ENCODE data around the gene CBLC. TPM values are rescaled to one million over a fixed set of nuclear protein-coding genes. Genes with fewer than 3 reads are reported as not detected.
"Not testable (repeated sequence)": the region's sequence is repeated elsewhere in the genome, so short reads cannot be mapped to it uniquely, and the experiment has no call there.

CBLC gene
- total RNA-seq, 1 donor from 2014 or later, result not detected

DNA sequence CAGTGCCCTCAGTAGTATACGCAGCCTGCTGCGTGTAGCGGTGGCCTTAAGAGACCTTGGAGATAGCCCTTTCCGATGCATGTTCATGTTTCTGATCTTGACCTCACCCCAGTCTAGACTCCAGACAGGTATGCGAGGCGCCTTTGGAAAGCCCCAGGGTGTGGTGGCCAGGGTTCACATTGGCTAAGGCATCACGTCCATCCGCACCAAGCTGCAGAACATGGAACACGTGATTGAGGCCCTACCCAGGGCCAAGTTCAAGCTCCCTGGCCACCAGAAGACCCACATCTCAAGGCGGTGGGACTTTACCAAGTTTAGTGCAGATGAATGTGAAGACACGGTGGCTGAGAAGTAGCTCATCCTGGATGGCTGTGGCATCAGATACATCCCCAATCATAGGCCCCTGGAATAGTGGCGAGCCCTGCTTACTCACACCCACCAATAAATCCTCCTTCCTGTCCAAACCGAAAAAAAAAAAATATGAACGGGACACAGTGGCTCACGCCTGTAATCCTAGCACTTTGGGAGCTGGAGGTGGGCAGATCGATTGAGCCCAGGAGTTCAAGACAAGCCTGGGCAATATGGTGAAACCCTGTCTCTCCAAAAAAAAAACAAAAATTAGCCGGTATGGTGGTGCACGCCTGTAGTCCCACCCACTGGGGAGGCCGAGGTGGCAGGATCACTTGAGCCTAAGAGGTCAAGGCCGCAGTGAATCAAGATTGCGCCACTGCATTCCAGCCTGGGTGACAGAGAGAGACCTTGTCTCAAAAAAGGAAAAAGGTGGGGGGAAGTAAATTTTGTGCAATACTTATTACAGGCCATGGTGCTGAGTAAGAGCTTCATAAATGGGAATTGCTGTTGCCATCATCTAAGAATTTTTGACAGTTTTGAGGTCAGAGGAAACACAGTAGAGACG is 12.4 kb upstream of the CBLC start:
- Mint-ChIP-seq H3K4me1 (ENCODE audit: unreplicated experiment) (peaks cover 3% of the 10 kb centered on the region), H3K9me3 (ENCODE audit: unreplicated experiment) (no peaks in the 10 kb centered on the region), H3K27ac (ENCODE audit: unreplicated experiment) (no peak overlapping the region), H3K27me3 (ENCODE audit: unreplicated experiment) (no peaks in the 10 kb centered on the region), H3K36me3 (ENCODE audit: unreplicated experiment) (peaks cover 1% of the 10 kb centered on the region), H3K4me3 (ENCODE audit: unreplicated experiment) (no peak overlapping the region)
- TF ChIP-seq, protein P1, sequence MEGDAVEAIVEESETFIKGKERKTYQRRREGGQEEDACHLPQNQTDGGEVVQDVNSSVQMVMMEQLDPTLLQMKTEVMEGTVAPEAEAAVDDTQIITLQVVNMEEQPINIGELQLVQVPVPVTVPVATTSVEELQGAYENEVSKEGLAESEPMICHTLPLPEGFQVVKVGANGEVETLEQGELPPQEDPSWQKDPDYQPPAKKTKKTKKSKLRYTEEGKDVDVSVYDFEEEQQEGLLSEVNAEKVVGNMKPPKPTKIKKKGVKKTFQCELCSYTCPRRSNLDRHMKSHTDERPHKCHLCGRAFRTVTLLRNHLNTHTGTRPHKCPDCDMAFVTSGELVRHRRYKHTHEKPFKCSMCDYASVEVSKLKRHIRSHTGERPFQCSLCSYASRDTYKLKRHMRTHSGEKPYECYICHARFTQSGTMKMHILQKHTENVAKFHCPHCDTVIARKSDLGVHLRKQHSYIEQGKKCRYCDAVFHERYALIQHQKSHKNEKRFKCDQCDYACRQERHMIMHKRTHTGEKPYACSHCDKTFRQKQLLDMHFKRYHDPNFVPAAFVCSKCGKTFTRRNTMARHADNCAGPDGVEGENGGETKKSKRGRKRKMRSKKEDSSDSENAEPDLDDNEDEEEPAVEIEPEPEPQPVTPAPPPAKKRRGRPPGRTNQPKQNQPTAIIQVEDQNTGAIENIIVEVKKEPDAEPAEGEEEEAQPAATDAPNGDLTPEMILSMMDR (IDR thresholded peaks at IDR 0.05), result no peak
- DNase-seq (ENCODE audit: extremely low spot score, unreplicated experiment), result no peak

DNA sequence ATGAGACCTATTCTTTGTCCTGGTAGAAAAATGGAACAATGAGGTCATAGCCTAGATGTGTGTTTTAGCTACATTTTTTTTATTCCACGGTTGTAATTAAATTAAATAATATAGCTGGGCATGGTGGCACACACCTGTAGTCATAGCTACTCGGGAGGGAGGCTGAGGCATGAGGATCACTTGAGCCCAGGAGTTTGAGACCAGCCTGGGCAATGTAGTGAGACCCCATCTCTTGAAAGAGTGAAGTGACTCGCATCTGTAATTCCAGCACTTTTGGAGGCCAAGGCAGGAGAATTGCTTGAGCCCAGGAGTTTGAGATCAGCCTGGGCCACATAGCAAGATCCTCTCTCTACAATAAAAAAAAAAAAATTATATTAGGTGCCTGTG is 11.7 kb upstream of the CBLC start:
- peaks cover 1% of the 10 kb centered on the region for H3K36me3 Mint-ChIP-seq (ENCODE audit: unreplicated experiment)
- H3K27ac Mint-ChIP-seq (ENCODE audit: unreplicated experiment), result no peak overlapping the region
- H3K9me3 Mint-ChIP-seq (ENCODE audit: unreplicated experiment), result no peaks in the 10 kb centered on the region
- peaks cover 9% of the 10 kb centered on the region for H3K4me1 Mint-ChIP-seq (ENCODE audit: unreplicated experiment)
- no peak for DNase-seq (ENCODE audit: extremely low spot score, unreplicated experiment)
- TF ChIP-seq, protein P1 (IDR thresholded peaks at IDR 0.05), result no peak
- no peaks in the 10 kb centered on the region for H3K27me3 Mint-ChIP-seq (ENCODE audit: unreplicated experiment)
- H3K4me3 Mint-ChIP-seq (ENCODE audit: unreplicated experiment), result no peak overlapping the region

DNA sequence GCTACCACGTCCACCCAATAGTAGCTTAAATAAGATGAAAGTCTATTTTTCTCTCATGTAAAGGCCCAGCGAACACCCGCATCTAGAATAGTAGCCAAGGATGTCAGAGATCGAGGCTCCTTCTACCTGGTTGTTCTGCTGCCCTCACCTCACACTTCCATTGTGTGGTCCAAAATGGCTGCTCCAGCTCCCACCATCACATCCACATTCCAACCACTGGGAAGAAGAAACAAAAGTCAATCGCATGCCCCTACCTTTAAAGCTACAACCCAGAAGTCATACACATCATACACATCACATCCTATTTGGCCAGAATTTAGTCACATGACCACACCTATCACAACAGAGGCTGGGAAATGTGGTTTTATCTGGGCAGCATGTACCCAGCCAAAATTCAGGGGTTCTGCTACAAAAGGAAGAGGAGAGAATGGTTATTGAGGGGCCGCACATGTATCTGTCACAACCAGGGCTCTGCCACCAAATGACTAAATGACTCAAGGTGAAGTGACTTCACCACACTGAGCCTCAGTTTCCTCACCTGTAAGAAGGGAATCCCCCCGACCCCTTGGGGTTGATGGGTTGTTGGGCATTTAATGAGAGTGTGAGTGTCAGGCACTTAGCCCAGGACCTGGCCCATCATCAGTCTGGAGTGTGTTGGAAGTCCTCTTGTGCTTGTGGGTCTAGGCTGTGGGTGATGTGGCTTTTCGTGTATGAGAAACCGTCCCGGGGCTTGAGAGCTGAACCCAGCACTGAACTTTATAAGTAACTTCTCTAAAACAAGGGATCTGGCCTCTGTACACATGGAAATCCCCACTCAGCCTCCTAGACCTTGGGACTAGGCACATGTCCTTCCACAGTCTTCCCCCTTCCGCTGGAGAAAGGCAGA is 10.2 kb upstream of the CBLC start:
- Mint-ChIP-seq H3K27me3 (ENCODE audit: unreplicated experiment) (no peaks in the 10 kb centered on the region), H3K36me3 (ENCODE audit: unreplicated experiment) (no peaks in the 10 kb centered on the region), H3K4me1 (ENCODE audit: unreplicated experiment) (peaks cover 7% of the 10 kb centered on the region), H3K27ac (ENCODE audit: unreplicated experiment) (no peak overlapping the region), H3K4me3 (ENCODE audit: unreplicated experiment) (no peak overlapping the region), H3K9me3 (ENCODE audit: unreplicated experiment) (no peaks in the 10 kb centered on the region)
- TF ChIP-seq, protein P1 (IDR thresholded peaks at IDR 0.05), result no peak
- no peak for DNase-seq (ENCODE audit: extremely low spot score, unreplicated experiment)

- H3K27ac Mint-ChIP-seq (ENCODE audit: unreplicated experiment), result peak overlapping the region; percentile 38
- DNase-seq (ENCODE audit: extremely low spot score, unreplicated experiment), result peak; percentile 94
- no peaks in the 10 kb centered on the region for H3K27me3 Mint-ChIP-seq (ENCODE audit: unreplicated experiment)
- no peak overlapping the region for H3K4me3 Mint-ChIP-seq (ENCODE audit: unreplicated experiment)
- H3K9me3 Mint-ChIP-seq (ENCODE audit: unreplicated experiment), result no peaks in the 10 kb centered on the region
- peaks cover 14% of the 10 kb centered on the region for H3K4me1 Mint-ChIP-seq (ENCODE audit: unreplicated experiment)
- TF ChIP-seq, protein P1 (IDR thresholded peaks at IDR 0.05), result peak; percentile 90
- no peaks in the 10 kb centered on the region for H3K36me3 Mint-ChIP-seq (ENCODE audit: unreplicated experiment)
Measured at GRCh38 chr19:44770550-44771257, 7.0 kb upstream of the CBLC start.

- H3K36me3 Mint-ChIP-seq (ENCODE audit: unreplicated experiment); H3K27me3 Mint-ChIP-seq (ENCODE audit: unreplicated experiment); H3K4me3 Mint-ChIP-seq (ENCODE audit: unreplicated experiment); DNase-seq (ENCODE audit: extremely low spot score, unreplicated experiment); H3K9me3 Mint-ChIP-seq (ENCODE audit: unreplicated experiment); H3K27ac Mint-ChIP-seq (ENCODE audit: unreplicated experiment): not testable (repeated sequence)
- peaks cover 14% of the 10 kb centered on the region for H3K4me1 Mint-ChIP-seq (ENCODE audit: unreplicated experiment)
Measured at GRCh38 chr19:44772144-44772543, 5.5 kb upstream of the CBLC start.
